GM10248 (cell line): ENCODE measurements around the gene SLC66A2.

Source experiments
- CTCF ChIA-PET: fragments of 300-600 bp; sonication (Branson Sonifier 250); formaldehyde crosslinking; extraction: SDS; loops from one replicate; lab custom pipeline; 2021; ENCODE audit warnings: antibody characterized with exemption; lab: Yijun Ruan, JAX
- POLR2A ChIA-PET: fragments of 350-650 bp; sonication (Branson Sonifier 250); formaldehyde crosslinking; extraction: SDS; loops from one replicate; lab custom pipeline; 2020; ENCODE audit warnings: antibody characterized with exemption; lab: Yijun Ruan, JAX
- DNase-seq: peaks from one replicate; pipeline ENCODE4 v3.0.0; 2012; ENCODE audit errors: extremely low spot score
- TF ChIP-seq, protein P1 (sequence below): IDR thresholded peaks from 2 replicates; pipeline ENCODE4 v1.5.1; 2012; ENCODE audit warnings: mild to moderate bottlenecking, low read depth; ENCODE audit errors: extremely low read depth, missing control alignments, control extremely low read depth

SLC66A2 gene

DNA sequence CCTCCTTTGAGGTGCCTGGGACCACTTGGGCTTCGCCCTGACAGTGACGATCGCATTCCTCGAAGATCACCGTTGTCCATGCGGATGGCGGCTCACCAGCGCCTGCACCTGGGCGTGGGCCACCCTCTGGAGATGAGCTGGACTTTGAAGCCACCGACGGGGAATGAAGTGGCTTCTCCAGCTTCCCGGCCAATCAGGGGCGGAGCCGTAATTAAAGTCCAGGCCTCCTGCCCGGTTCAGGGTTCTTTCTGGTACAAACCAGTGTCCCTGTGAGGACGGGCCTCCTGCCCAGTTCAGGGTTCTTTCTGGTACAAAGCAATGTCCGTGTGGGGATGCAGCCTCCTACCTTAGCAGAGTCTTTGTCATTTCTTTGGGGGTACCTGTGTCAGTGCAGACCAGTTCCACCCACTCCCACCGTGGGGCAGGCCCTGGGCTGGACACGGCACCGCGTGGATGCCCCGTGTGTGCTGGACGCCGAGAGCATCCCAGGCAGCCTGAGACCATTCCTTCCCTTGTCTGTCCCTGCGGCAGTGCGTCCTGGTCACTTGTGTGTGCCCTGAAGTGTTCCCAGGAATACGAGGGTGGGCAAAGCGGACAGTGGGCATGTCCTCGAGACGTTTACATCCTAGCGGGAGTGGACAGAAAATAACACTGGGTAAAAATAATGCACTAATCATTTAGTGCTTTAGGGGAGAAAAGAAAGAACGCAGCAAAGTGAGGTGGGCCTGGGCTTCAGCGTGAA, 98.7 kb downstream of the SLC66A2 start:
- CTCF ChIA-PET = no interaction called here
- DNase-seq = no peak
- POLR2A ChIA-PET = no interaction called here
- TF ChIP-seq, protein P1, sequence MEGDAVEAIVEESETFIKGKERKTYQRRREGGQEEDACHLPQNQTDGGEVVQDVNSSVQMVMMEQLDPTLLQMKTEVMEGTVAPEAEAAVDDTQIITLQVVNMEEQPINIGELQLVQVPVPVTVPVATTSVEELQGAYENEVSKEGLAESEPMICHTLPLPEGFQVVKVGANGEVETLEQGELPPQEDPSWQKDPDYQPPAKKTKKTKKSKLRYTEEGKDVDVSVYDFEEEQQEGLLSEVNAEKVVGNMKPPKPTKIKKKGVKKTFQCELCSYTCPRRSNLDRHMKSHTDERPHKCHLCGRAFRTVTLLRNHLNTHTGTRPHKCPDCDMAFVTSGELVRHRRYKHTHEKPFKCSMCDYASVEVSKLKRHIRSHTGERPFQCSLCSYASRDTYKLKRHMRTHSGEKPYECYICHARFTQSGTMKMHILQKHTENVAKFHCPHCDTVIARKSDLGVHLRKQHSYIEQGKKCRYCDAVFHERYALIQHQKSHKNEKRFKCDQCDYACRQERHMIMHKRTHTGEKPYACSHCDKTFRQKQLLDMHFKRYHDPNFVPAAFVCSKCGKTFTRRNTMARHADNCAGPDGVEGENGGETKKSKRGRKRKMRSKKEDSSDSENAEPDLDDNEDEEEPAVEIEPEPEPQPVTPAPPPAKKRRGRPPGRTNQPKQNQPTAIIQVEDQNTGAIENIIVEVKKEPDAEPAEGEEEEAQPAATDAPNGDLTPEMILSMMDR = no peak
